Brain pericyte (primary cell): ENCODE results near the gene MAN2C1.

Source experiments
- DNase-seq: peaks from one replicate; pipeline ENCODE4 v3.0.0-alpha.2; 2012; ENCODE audit warnings: low read depth, low spot score

MAN2C1 gene

DNA sequence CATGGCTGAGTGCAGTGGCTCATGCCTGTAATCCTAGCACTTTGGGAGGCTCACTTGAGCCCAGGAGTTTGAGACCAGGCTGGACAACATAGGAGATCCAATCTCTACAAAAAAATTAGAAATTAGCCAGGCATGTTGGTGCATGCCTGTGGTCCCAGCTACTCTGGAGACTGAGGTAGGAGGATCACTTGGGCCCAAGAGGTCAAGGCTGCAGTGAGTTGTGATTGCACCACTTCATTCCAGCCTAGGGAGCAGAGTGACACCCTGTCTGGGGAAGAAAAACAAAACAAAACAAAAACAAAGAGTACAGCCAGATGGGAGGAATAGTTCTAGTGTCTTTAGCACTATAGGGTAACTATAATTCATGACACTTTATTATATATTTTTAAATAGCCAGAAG lies 58.7 kb downstream of the MAN2C1 start:
- DNase-seq, result no peak

DNA sequence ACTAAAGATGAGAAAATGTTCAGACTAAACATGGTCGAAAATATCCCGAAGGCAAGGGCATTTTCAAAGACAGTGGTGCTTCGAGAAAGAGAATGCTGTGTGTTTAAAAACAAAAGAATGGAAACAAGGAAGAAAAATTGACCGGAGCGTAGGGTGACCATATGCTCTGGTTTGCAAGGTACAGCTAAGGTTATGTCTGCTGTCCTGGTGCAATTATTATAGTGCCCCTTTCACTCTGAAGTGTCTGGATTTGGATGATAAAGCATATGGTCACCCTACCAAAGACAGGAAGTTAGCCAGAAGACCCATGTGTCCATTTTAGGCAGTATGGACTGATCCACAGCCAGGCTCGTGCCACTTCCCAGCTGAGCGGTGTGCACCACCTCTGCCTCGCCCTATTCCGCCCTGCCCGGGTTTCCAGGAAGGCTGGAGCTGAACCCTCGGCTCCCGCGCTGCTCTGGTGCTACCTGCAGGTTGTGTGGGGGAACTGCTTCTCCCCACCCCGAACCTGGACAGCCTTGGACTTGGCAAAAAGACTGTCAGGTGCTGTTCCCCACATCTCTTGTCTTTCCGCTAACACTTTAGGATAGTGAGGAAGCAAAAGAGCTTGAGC lies 60.5 kb downstream of the MAN2C1 start:
- no peak for DNase-seq

DNA sequence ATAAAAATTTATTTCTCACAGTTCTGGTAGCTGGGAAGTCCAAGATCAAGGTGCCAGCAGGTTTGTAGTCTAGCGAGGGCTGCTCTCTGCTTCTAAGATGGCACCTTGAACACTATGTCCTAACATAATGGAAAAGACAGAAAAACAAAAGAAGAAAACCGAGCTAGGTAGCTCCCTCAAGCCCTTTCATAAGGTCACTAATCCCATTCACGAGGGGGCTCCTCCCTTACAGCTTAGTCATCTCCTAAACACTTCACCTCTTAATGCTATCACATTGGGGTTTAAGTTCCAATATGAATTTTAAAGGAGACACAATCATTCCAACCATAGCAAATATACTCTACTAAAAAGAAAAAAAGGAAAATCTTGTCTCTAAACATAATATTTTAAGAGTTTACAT lies 62.2 kb downstream of the MAN2C1 start:
- no peak for DNase-seq
